ENCODE measurements around the gene POLA1.
"Not testable (repeated sequence)": the region's sequence is repeated elsewhere in the genome, so short reads cannot be mapped to it uniquely, and the experiment has no call there.

The POLA1 gene, protein sequence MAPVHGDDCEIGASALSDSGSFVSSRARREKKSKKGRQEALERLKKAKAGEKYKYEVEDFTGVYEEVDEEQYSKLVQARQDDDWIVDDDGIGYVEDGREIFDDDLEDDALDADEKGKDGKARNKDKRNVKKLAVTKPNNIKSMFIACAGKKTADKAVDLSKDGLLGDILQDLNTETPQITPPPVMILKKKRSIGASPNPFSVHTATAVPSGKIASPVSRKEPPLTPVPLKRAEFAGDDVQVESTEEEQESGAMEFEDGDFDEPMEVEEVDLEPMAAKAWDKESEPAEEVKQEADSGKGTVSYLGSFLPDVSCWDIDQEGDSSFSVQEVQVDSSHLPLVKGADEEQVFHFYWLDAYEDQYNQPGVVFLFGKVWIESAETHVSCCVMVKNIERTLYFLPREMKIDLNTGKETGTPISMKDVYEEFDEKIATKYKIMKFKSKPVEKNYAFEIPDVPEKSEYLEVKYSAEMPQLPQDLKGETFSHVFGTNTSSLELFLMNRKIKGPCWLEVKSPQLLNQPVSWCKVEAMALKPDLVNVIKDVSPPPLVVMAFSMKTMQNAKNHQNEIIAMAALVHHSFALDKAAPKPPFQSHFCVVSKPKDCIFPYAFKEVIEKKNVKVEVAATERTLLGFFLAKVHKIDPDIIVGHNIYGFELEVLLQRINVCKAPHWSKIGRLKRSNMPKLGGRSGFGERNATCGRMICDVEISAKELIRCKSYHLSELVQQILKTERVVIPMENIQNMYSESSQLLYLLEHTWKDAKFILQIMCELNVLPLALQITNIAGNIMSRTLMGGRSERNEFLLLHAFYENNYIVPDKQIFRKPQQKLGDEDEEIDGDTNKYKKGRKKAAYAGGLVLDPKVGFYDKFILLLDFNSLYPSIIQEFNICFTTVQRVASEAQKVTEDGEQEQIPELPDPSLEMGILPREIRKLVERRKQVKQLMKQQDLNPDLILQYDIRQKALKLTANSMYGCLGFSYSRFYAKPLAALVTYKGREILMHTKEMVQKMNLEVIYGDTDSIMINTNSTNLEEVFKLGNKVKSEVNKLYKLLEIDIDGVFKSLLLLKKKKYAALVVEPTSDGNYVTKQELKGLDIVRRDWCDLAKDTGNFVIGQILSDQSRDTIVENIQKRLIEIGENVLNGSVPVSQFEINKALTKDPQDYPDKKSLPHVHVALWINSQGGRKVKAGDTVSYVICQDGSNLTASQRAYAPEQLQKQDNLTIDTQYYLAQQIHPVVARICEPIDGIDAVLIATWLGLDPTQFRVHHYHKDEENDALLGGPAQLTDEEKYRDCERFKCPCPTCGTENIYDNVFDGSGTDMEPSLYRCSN (N-terminal part only)

DNA sequence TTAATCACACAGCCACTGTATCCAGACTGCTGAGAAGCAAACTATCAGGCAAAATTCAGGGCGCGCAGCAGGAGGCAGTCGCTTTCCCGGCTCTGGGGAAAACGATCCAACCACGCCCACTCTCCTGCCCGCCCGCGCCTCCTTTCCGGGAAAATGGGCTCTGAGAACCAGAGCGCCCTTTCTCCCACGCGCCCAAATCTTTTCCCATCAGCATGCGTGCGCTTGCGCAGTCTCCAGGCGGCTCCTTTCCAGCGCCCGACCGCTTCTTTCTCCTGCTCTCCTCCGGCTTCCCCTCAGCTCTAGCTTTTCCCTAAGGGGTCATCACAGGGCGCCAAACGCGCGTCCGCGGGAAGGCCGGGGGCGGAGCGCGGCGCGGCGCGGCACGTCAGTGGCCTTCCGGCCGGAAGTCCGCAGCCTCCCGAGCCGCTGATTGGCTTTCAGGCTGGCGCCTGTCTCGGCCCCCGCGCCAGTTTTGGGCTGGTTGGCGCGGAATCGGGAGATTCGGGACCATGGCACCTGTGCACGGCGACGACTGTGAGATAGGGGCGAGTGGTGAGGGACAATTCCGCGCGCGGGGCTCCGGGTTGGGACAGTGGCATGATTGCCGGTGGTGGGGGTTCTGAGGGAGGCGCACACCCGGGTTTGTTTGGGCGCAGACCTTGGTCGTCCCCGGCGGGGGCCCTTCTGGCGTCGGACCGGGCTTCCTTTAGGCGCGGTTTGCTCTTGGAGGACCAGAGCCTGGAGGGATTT lies at the start of gene POLA1:
Gene POLA1 (plus strand): TSS at position 466 of the 750 bp plus-strand sequence. CDS start 44 bp downstream, at position 510.
- in situ Hi-C loops (cut with HindIII; ENCODE audit: low pct_ligation_motif_present, low pct_unique_long_range_greater_than_20kb, low sequenced_read_pairs), result no loop called here
- DNase-seq, result peak; percentile 88

DNA sequence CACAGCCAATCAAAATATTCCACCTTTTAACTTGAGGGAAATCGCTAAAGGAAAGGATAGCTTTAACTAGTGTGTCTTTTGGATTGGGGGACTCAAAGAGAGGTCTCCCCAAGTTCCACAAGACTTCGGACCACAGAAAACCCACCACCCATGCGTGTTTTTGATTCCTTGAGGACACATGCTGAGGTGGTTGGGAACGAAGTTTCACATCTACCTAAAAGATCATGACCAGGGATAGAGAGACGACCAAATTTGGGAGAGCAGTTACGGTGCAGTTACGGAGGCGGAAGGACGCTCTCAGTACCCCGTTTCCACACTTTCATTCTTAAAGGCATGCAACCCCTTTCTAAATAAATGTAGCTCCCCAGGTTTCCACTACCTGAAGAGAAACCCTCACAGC lies 47.7 kb upstream of the POLA1 start:
- in situ Hi-C loops (cut with HindIII; ENCODE audit: low pct_ligation_motif_present, low pct_unique_long_range_greater_than_20kb, low sequenced_read_pairs), result no loop called here
- no peak for DNase-seq

DNA sequence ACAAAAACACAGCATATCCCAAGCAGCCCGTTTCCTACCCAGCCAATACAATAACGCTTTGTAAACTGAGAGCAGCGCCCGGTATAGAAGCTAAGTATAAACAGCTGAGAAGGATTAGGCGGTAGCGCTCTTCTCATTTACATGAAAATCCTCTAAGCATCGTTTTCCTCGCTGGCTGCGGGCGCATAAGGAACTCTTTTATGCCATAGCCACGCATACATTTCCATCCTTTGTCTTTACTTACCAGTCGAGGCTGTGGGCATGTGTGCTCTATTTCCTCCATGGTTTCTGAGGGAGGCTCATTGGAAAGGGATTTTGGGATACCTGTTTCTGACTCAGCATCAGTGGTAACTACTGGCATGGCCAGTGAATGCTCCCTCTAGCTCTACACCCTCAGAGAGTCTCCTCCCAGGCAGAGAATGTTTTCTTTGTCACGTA lies 47.0 kb upstream of the POLA1 start:
- DNase-seq, result no peak
- in situ Hi-C loops (cut with HindIII; ENCODE audit: low pct_ligation_motif_present, low pct_unique_long_range_greater_than_20kb, low sequenced_read_pairs), result no loop called here

DNA sequence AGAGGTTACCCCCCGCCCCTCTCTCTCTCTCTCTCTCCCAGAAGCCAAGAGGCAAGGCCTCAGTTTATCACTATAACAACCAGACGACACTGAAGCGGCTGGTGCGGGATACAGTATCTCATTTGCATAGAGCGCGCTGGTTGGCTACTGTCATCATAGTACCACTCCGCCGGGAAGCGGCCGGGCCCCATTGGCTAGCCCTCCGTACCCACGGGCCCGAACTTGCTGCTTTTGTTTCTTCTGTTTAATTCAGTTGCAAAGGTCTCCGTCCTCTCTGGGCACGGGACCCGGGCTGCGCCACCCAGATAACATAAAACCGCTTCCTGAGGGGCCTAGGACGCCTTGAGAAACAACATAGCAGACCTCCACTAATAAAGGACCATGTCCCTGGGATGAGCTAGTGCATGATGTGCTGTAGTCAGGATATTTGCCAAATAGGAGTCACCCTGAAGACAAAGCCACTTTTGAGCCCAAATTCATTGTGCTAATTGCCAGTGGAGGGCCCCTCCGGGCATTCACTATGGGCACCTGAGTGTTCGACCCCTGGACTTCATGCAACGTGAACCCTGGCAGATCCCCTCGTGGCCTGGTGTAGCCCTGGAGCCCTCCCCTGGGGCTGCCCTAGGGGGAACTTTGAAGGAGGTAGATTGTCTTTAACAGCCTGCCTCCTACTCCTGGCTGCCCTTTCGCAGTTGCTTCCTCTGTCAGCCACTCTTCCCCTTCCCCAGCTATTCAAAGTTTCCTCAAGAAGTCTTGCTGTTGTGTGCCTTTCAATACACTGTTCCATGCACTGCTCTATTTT lies 46.3 kb upstream of the POLA1 start, which contains the start of gene PCYT1B:
Gene PCYT1B (minus strand): TSS at position 91 of the 802 bp plus-strand sequence. CDS start 242 bp downstream, outside the sequence.
- DNase-seq, result peak; percentile 55
- in situ Hi-C loops (cut with HindIII; ENCODE audit: low pct_ligation_motif_present, low pct_unique_long_range_greater_than_20kb, low sequenced_read_pairs), result no loop called here

DNA sequence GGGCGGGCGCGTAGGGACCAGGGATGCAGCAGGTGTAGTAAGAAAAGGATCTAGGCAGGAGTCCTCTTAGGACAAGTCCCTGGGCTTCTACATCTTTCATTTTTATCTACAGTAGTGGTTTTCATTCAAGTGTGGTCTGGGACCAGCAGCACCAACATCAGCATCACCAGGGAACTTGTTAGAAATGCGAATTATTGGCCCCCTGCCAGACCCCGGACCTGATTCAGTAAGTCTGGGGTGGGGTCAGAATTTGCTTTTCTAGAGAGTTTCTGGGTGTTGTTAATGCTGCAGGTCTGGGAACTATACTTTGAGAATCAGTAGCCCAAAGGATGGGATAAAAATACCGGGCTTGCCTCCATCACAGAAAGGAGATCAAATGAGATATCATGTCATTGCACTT lies 45.2 kb upstream of the POLA1 start:
- DNase-seq, result no peak
- in situ Hi-C loops (cut with HindIII; ENCODE audit: low pct_ligation_motif_present, low pct_unique_long_range_greater_than_20kb, low sequenced_read_pairs), result no loop called here

DNA sequence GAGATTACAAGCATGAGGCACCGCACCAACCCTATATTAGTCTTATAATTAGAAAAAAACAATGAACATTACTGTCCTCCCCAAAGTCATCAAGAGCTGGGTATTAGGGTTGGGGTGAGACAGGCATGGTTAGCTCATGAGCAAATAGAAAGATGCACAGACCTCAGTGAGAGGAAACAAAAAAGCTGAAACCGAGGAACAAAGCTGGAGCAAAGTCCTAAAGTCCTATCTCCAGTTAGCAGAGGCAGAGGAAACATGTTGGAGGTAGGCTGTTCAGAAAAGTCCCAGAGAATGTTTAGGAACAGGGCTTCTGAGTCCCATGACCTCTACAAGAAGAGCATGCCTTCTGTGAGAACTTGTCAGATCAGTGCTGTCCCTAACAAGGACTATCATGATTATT lies 41.9 kb upstream of the POLA1 start:
- DNase-seq, result no peak
- in situ Hi-C loops (cut with HindIII; ENCODE audit: low pct_ligation_motif_present, low pct_unique_long_range_greater_than_20kb, low sequenced_read_pairs), result no loop called here

DNA sequence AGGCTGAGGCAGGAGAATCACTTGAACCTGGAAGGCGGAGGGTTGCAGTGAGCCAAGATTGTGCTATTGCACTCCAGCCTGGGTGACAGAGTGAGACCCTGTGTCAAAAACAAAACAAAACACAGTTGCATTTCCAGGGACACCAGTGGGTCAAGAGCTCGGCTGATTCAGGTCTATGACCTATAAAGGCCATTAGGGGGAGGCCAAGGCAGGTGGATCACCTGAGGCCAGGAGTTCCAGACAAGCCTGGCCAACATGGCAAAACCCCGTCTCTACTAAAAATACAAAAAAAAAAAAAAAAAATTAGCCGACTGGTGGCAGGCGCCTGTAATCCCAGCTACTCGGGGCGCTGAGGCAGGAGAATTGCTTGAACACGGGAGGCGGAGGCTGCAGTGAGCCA lies 38.0 kb upstream of the POLA1 start:
- DNase-seq; in situ Hi-C loops (cut with HindIII; ENCODE audit: low pct_ligation_motif_present, low pct_unique_long_range_greater_than_20kb, low sequenced_read_pairs): not testable (repeated sequence)

DNA sequence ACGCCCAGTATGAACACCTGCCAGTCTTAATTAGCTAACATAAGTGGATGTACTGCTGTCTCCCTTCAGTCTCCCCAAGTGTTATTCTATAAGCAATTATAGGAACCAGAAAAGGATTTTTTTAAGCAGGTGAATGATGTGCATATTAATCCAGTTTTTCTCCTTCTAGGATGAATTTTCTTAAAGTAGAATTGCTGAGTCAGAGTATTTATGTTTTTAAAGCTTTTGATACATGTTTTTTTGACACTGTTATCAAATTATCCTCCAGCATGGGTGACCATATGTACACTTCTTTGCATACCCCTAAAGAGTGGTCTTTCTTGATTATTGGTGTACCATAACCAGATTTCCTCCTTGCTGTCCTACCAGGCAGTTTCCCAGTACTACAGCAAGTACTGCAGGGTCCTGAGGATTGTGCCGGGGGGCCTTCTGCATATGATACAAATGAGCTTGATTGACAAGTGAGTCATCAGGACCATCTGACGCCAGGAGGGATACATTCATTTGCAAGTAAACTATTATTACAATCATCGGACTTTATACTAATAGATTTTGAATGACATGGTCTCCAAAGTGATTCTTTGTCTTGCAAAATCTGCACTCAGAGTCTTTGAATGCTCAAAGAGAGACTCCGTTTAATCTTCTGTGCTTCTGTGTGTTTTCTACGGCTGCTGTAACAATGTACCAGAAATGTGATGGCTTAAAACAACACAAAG lies 35.9 kb upstream of the POLA1 start:
- in situ Hi-C loops (cut with HindIII; ENCODE audit: low pct_ligation_motif_present, low pct_unique_long_range_greater_than_20kb, low sequenced_read_pairs), result no loop called here
- no peak for DNase-seq

DNA sequence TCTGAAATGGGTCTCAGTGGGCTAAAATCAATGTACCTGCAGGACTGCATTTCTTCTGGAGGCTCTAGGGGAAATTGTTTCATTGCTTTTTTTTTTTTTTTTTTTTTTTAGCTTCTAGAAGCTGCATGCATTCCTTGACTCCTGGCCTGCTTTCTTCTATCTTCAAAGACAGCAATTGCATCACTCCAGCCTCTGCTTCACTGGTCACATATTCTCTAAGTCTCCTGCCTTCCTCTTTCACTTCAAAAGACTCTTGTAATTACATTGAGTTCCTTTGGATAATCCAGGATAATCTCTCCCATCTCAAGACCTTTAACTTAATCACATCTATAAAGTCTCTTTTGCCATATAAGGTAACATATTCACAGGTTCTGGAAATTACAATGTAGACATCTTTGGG lies 35.3 kb upstream of the POLA1 start:
- in situ Hi-C loops (cut with HindIII; ENCODE audit: low pct_ligation_motif_present, low pct_unique_long_range_greater_than_20kb, low sequenced_read_pairs), result no loop called here
- DNase-seq, result no peak

DNA sequence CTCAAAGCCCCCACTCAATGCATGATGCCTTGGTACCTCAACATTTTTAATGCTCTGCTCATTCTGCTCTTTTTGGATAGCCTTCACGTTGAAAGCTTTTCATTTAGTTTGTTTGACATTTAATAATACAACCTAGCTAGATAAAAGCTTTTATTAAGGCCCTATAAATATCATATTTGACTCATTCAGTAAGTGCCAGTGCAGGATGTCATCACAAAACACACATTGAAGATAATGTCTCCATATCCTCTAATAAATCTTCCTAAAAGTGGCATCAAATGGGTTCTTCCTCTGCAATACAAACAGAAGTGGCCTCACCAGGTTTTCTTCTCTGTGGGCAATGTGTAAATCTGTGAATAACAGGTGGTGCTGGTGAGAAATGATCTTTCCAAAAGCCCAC lies 34.6 kb upstream of the POLA1 start:
- in situ Hi-C loops (cut with HindIII; ENCODE audit: low pct_ligation_motif_present, low pct_unique_long_range_greater_than_20kb, low sequenced_read_pairs), result no loop called here
- DNase-seq, result no peak

DNA sequence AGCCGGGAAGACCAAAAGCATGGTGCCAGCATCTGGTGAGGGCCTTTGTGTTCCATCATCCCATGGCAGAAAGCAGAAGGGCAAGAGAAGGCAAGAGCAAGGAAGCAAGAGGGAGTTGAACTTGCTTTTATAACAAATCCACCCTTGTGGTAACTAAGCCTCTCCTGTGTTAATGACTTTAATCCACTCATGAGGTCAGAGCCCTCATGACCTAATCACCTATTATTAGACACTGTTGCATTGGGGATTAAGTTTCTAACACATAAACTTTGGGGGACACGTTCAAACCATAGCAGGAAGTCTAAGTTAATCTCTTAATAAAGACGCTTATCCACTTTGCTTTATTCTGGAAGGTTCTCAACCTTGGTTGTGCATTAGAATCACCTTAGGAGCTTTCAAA lies 34.1 kb upstream of the POLA1 start:
- in situ Hi-C loops (cut with HindIII; ENCODE audit: low pct_ligation_motif_present, low pct_unique_long_range_greater_than_20kb, low sequenced_read_pairs), result no loop called here

DNA sequence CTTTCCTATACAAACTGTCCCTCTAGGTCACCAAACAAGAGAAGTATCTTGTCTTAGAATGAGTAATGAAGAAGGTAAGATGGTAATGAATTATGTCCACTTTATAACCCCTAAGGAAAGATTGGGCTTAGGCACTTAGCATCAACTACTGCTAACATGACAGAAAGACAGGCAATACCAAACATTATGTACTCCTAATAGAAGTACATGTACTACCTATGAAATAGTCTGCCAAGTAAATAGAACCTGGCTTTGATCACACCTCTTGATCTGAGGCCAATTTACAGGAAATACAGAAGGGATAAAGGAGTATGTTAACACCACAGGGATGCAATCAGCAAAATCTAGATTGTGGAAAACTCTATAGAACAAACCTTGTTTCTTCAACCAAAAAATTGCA lies 32.4 kb upstream of the POLA1 start:
- in situ Hi-C loops (cut with HindIII; ENCODE audit: low pct_ligation_motif_present, low pct_unique_long_range_greater_than_20kb, low sequenced_read_pairs), result no loop called here
- DNase-seq, result no peak

More for the DNA sequence above, 34.1 kb upstream of the POLA1 start:
- no peak for DNase-seq

DNA sequence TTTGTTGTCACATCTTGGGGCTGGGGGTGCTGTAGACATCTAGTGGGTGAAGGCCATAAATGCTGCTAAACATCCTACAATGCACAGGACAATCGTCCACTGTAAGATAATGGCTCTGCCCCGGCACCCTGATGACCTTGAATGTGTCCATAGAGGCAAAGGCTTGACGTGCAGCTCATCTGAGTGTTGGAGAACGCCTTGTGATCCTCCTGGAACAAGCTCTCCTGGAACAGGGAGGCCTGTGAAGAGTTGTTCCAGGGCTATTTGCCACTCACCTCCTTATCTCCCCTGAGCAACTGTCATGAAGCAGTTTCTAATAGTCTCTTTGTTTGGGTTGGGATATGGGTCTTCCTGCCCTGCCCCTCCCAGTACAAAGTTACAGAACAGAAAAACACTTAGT lies 31.4 kb upstream of the POLA1 start:
- in situ Hi-C loops (cut with HindIII; ENCODE audit: low pct_ligation_motif_present, low pct_unique_long_range_greater_than_20kb, low sequenced_read_pairs), result no loop called here
- no peak for DNase-seq

DNA sequence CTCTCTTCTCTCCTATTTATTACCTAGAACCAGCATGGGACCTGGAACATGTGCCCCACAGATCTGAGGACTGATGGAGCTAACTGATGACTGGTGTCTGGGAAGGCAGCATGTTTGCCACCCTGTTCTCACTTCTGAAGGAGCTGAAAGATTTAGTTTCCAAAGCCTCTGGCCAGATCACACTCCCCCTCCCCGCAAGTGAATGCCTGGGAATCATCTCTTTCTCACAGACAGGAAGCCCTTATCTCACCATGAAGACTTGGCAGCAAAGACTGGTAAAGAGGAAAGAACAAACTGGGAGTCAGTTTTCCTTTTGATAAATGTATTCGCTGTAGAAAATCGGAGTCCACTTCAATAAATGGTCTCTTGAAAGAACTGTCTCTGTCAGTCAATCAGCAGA lies 25.6 kb upstream of the POLA1 start:
- in situ Hi-C loops (cut with HindIII; ENCODE audit: low pct_ligation_motif_present, low pct_unique_long_range_greater_than_20kb, low sequenced_read_pairs), result no loop called here

DNA sequence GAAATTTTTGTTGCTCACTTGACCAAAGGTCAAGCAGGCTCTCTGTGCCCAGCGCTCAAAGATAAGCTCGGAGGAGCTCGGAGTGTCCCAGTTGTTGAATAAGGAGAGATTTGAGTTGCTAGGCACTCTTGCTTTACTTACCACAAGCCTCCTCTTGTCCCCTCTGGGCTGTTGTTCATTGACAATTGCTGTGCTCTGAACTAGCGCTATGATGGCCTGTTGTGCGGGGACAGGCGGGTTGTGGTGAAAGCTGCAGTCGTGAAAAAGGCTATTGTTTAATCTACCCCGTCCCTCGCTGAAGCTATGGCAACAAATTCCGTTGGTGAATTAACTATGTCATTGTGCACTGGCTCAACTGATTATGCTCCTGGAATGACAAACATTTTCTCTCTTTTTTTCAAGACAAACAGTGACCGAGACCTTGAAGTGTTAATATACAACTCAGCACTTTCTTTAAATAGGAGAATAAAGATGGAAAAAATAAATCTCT lies 21.0 kb upstream of the POLA1 start:
- no peak for DNase-seq
- in situ Hi-C loops (cut with HindIII; ENCODE audit: low pct_ligation_motif_present, low pct_unique_long_range_greater_than_20kb, low sequenced_read_pairs), result no loop called here

More for the DNA sequence above, 25.6 kb upstream of the POLA1 start:
- DNase-seq, result no peak

DNA sequence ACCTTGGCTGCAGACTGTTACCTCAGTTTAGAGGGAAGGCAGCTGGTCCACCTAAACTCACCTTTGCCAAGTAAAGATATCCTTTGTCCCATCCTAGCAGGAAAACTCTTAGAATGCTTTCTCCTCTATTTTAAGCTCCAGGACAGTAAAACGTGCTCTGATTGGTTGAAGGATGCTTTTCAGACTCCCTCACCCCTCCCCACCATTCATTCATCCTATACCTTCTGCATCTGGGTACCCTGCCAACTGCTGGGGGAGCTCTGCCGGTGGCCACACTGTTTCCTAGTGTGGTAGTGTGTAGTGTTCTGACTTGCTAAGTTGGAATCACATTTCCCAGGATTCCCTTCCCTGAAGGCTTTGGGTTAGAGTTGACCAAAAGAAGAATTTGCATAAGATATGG lies 20.3 kb upstream of the POLA1 start:
- in situ Hi-C loops (cut with HindIII; ENCODE audit: low pct_ligation_motif_present, low pct_unique_long_range_greater_than_20kb, low sequenced_read_pairs), result no loop called here
- DNase-seq, result no peak

Data from ACHN (cell line).